Measurements from ENCODE around the gene PRXL2C. TPM values are rescaled to one million over a fixed set of nuclear protein-coding genes. Genes with fewer than 3 reads are reported as not detected.

The PRXL2C gene
- total RNA-seq, 1 experiment from 2014 or later, result 35.4 TPM

- H3K4me3 Mint-ChIP-seq (ENCODE audit: unreplicated experiment), result peak overlapping the region; percentile 70
- TSS peak; percentile 83 for BruUV-seq (replicated peaks)
- H3K27me3 Mint-ChIP-seq (ENCODE audit: insufficient read depth, unreplicated experiment), result no peaks in the 10 kb centered on the region
Measured at GRCh38 chr9:96620181-96620514, 35.0 kb downstream of the PRXL2C start.

GRCh38 chr9:96619491-96620180, 35.5 kb downstream of the PRXL2C start, which contains the start of gene CDC14B:
Gene CDC14B, minus strand, starts transcription at chr9:96619843. Its CDS starts 465 bp downstream, at chr9:96619378.
- BruUV-seq (replicated peaks), result no TSS peak

More at GRCh38 chr9:96620181-96620514, 35.0 kb downstream of the PRXL2C start:
- Histone ChIP-seq H3K4me3 (ENCODE audit: low read depth, low read length) (peak overlapping the region; percentile 91), H3K4me1 (peaks cover 13% of the 10 kb centered on the region), H3K36me3 (ENCODE audit: control insufficient read depth, insufficient read depth, low read length) (no peaks in the 10 kb centered on the region), H3K27me3 (replicated peaks; ENCODE audit: control insufficient read depth, insufficient read depth, low read length) (no peaks in the 10 kb centered on the region), H3K9me3 (no peaks in the 10 kb centered on the region)
- TF ChIP-seq CTCF (IDR thresholded peaks at IDR 0.05; ENCODE audit: insufficient read depth in 1 of 2, low read depth in 1 of 2, low read length in 1 of 2, severe bottlenecking in 1 of 2, unreplicated experiment in 1 of 2), result no peak
- Mint-ChIP-seq H3K4me1 (ENCODE audit: low read depth, unreplicated experiment) (peaks cover 24% of the 10 kb centered on the region), H3K27ac (ENCODE audit: unreplicated experiment) (peak overlapping the region; percentile 75), H3K9me3 (ENCODE audit: unreplicated experiment) (no peaks in the 10 kb centered on the region), H3K36me3 (ENCODE audit: insufficient read depth, unreplicated experiment) (peaks cover 17% of the 10 kb centered on the region)
- intact Hi-C loops (cut with micrococcal nuclease; ENCODE audit: unreplicated experiment), result no loop called here
- ChIA-PET CTCF (no interaction called here), POLR2A (no interaction called here)
- no peak for DNase-seq

GRCh38 chr9:96619124-96619465, 36.0 kb downstream of the PRXL2C start:
- no TSS peak for BruUV-seq (replicated peaks)
- H3K36me3 ChIP-seq (ENCODE audit: control insufficient read depth, insufficient read depth, low read length), result no peaks in the 10 kb centered on the region
- POLR2A ChIA-PET, result interaction anchor here (0.6 to 1.0 kb wide), 4 partner anchors 23 to 53 kb away, joined by 3 to 10 read pairs (median 5); no protein-coding TSS in a partner anchor
- CTCF ChIA-PET, result interaction anchor here (0.6 to 1.2 kb wide), 4 partner anchors 11 to 168 kb away, joined by 3 to 8 read pairs (median 4); no protein-coding TSS in a partner anchor
- H3K9me3 ChIP-seq, result no peaks in the 10 kb centered on the region
- intact Hi-C loops (cut with micrococcal nuclease; ENCODE audit: unreplicated experiment), result loop anchor here (1.0 kb wide), 2 partner anchors 25 to 53 kb away; no protein-coding TSS in a partner anchor
- Mint-ChIP-seq H3K36me3 (ENCODE audit: insufficient read depth, unreplicated experiment) (peaks cover 23% of the 10 kb centered on the region), H3K27me3 (ENCODE audit: insufficient read depth, unreplicated experiment) (no peaks in the 10 kb centered on the region), H3K4me3 (ENCODE audit: unreplicated experiment) (peak overlapping the region; percentile 91), H3K27ac (ENCODE audit: unreplicated experiment) (no peak overlapping the region), H3K4me1 (ENCODE audit: low read depth, unreplicated experiment) (peaks cover 32% of the 10 kb centered on the region), H3K9me3 (ENCODE audit: unreplicated experiment) (no peaks in the 10 kb centered on the region)
- H3K4me1 ChIP-seq, result peaks cover 21% of the 10 kb centered on the region
- no peaks in the 10 kb centered on the region for H3K27me3 ChIP-seq (replicated peaks; ENCODE audit: control insufficient read depth, insufficient read depth, low read length)
- DNase-seq, result peak in 1 of 2 experiments; percentile 13
- no peak for TF ChIP-seq CTCF (IDR thresholded peaks at IDR 0.05; ENCODE audit: insufficient read depth in 1 of 2, low read depth in 1 of 2, low read length in 1 of 2, severe bottlenecking in 1 of 2, unreplicated experiment in 1 of 2)
- peak overlapping the region; percentile 91 for H3K4me3 ChIP-seq (ENCODE audit: low read depth, low read length)

More at GRCh38 chr9:96619491-96620180, 35.5 kb downstream of the PRXL2C start, which contains the start of gene CDC14B:
- ChIA-PET POLR2A (interaction anchor here (0.6 to 1.0 kb wide), 3 partner anchors 28 to 54 kb away, joined by 3 to 10 read pairs (median 4); no protein-coding TSS in a partner anchor), CTCF (interaction anchor here (1.0 kb wide), 1 partner anchor 53 kb away, joined by 3 read pairs; no protein-coding TSS in a partner anchor)
- Histone ChIP-seq H3K4me3 (ENCODE audit: low read depth, low read length) (peak within 1 kb of the TSS; percentile 91), H3K4me1 (peaks cover 18% of the 10 kb centered on the region), H3K9me3 (no peaks in the 10 kb centered on the region), H3K36me3 (ENCODE audit: control insufficient read depth, insufficient read depth, low read length) (no peaks in the 10 kb centered on the region), H3K27me3 (replicated peaks; ENCODE audit: control insufficient read depth, insufficient read depth, low read length) (no peaks in the 10 kb centered on the region)
- H3K27ac Mint-ChIP-seq (ENCODE audit: unreplicated experiment), result peak within 1 kb of the TSS; percentile 82
- DNase-seq, result peak; percentile 94 to 98
- peak within 1 kb of the TSS; percentile 91 for H3K4me3 Mint-ChIP-seq (ENCODE audit: unreplicated experiment)
- peaks cover 20% of the 10 kb centered on the region for H3K36me3 Mint-ChIP-seq (ENCODE audit: insufficient read depth, unreplicated experiment)
- H3K9me3 Mint-ChIP-seq (ENCODE audit: unreplicated experiment), result no peaks in the 10 kb centered on the region
- intact Hi-C loops (cut with micrococcal nuclease; ENCODE audit: unreplicated experiment), result loop anchor here (1.0 kb wide), 2 partner anchors 25 to 53 kb away; no protein-coding TSS in a partner anchor
- TF ChIP-seq CTCF (IDR thresholded peaks at IDR 0.05; ENCODE audit: insufficient read depth in 1 of 2, low read depth in 1 of 2, low read length in 1 of 2, severe bottlenecking in 1 of 2, unreplicated experiment in 1 of 2), result peak in 1 of 2 experiments; percentile 5
- H3K4me1 Mint-ChIP-seq (ENCODE audit: low read depth, unreplicated experiment), result peaks cover 29% of the 10 kb centered on the region
- no peaks in the 10 kb centered on the region for H3K27me3 Mint-ChIP-seq (ENCODE audit: insufficient read depth, unreplicated experiment)

All from Caco-2 (cell line).